Left ventricle myocardium inferior (tissue), 1 donor: ENCODE results near the gene GPR180. TPM values are rescaled to one million over a fixed set of nuclear protein-coding genes. Genes with fewer than 3 reads are reported as not detected.

Experiments
- DNase-seq: peaks from one replicate; pipeline ENCODE4 v3.0.0-alpha.2; 2020
- H3K27ac ChIP-seq: fragments of 200-600 bp; replicated peaks from 2 replicates; pipeline ENCODE4 v1.8.0; 2021
- H3K27me3 ChIP-seq: fragments of 200-600 bp; 2 replicates; pipeline ENCODE4 v1.8.0; 2021; ENCODE audit warnings: low read depth
- H3K36me3 ChIP-seq: fragments of 200-600 bp; 2 replicates; pipeline ENCODE4 v1.8.0; 2021
- H3K4me1 ChIP-seq: fragments of 200-600 bp; 2 replicates; pipeline ENCODE4 v1.8.0; 2021
- H3K4me3 ChIP-seq: fragments of 200-600 bp; 2 replicates; pipeline ENCODE4 v1.8.0; 2021; ENCODE audit warnings: mild to moderate bottlenecking, moderate library complexity
- H3K9me3 ChIP-seq: fragments of 200-600 bp; replicated peaks from 2 replicates; pipeline ENCODE4 v1.8.0; 2021
- CTCF ChIP-seq: fragments of 200-600 bp; IDR thresholded peaks from 2 replicates; pipeline ENCODE4 v1.8.0; 2021; ENCODE audit warnings: antibody characterized with exemption, mild to moderate bottlenecking, borderline replicate concordance
- intact Hi-C: fragments of 100-400 bp; cut with micrococcal nuclease; formaldehyde crosslinking; loops from one replicate; pipeline ENCODE4 v1.11.0; 2022
- total RNA-seq: library from RNA; stranded (reverse); fragmentation: NEBNext Ultra II Directional; extraction: Animal tissue kit (Norgen Biotek cat#: 25700); gene quantifications from one replicate; pipeline ENCODE4 v1.2.1, GENCODE V29; 2021
- donor health status: DM: no; HTN: yes; CAD: no; lungs with severe emphysema.

Gene GPR180
- total RNA-seq, 1 donor from 2014 or later = 3.6 TPM

GRCh38 chr13:94567581-94567980 is 34.1 kb upstream of the GPR180 start:
- Histone ChIP-seq H3K4me1 (no peaks in the 10 kb centered on the region), H3K36me3 (peaks cover 26% of the 10 kb centered on the region), H3K27ac (no peak overlapping the region), H3K4me3 (no peak overlapping the region), H3K9me3 (no peaks in the 10 kb centered on the region), H3K27me3 (no peaks in the 10 kb centered on the region)
- intact Hi-C loops = no loop called here
- TF ChIP-seq CTCF = no peak
- no peak for DNase-seq

DNA sequence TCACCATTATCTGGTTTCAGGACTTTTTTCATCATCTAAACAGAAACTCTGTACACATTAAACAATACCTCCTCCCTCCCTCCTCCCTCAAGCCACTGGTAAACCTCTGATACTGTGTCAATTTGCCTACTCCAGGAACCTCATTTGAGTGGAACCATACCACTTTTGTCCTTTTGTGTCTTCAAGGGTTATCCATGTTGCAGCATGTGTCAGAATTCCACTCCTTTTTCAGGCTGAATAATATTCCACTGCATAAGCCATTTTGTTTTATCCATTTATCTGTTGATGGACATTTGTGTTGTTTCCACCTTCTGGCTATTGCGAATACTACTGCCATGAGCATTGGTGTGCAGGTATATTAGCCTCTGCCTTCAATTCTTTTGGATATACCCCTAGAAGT is 33.2 kb upstream of the GPR180 start:
- Histone ChIP-seq H3K4me3 (no peak overlapping the region), H3K9me3 (no peaks in the 10 kb centered on the region), H3K27ac (no peak overlapping the region), H3K36me3 (peaks cover 35% of the 10 kb centered on the region), H3K27me3 (no peaks in the 10 kb centered on the region), H3K4me1 (no peaks in the 10 kb centered on the region)
- no peak for TF ChIP-seq CTCF
- intact Hi-C loops = no loop called here
- no peak for DNase-seq

- intact Hi-C loops = no loop called here
- Histone ChIP-seq H3K4me1 (no peaks in the 10 kb centered on the region), H3K27me3 (no peaks in the 10 kb centered on the region), H3K36me3 (peaks cover 46% of the 10 kb centered on the region), H3K27ac (no peak overlapping the region), H3K9me3 (no peaks in the 10 kb centered on the region), H3K4me3 (no peak overlapping the region)
- no peak for TF ChIP-seq CTCF
- DNase-seq = no peak
Observed at GRCh38 chr13:94569615-94570014, 32.0 kb upstream of the GPR180 start.

DNA sequence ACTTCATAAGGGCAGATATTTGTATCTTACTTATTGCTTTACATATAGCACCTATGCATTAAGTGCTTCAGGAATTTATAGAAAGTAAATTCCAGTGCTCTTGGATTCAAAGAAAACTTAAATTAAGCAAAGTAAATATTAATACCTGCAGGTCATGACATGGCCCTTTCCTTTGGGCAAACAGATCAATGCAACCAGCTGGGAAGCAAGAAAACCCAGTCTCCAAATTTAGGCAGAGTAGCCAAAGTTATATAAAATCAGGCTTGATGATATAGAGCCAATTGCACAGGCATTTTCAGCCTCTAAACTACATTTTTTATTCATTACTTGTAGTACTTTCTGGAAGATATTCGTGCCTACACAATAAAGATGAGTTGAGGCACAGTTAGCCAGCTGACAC is 22.6 kb upstream of the GPR180 start:
- DNase-seq = no peak
- no peak overlapping the region for H3K27ac ChIP-seq
- no peaks in the 10 kb centered on the region for H3K27me3 ChIP-seq
- TF ChIP-seq CTCF = no peak
- H3K4me3 ChIP-seq = no peak overlapping the region
- H3K9me3 ChIP-seq = no peaks in the 10 kb centered on the region
- intact Hi-C loops = no loop called here
- peaks cover 100% of the 10 kb centered on the region for H3K36me3 ChIP-seq
- no peaks in the 10 kb centered on the region for H3K4me1 ChIP-seq

DNA sequence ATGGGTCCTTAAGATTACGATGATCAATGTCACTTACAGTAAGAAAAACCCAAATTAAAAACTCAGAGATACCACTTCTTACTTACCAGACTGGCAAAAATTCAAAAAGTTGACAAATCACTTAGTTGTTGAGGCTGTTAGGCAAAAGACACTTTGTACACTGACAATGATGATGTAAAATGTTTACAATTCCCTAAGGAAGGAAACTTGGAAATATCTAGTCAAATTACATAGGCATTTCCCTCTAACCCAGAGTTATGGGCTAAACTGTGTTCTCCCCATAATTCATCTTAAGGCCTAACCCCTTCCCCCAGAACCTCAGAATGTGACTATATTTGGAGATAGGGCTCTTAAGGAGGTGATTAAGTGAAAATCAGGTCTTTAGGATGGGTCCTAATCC is 17.7 kb upstream of the GPR180 start:
- Histone ChIP-seq H3K27me3 (no peaks in the 10 kb centered on the region), H3K36me3 (peaks cover 74% of the 10 kb centered on the region), H3K4me1 (no peaks in the 10 kb centered on the region), H3K9me3 (no peaks in the 10 kb centered on the region), H3K27ac (no peak overlapping the region), H3K4me3 (no peak overlapping the region)
- no peak for TF ChIP-seq CTCF
- intact Hi-C loops = no loop called here
- DNase-seq = no peak

DNA sequence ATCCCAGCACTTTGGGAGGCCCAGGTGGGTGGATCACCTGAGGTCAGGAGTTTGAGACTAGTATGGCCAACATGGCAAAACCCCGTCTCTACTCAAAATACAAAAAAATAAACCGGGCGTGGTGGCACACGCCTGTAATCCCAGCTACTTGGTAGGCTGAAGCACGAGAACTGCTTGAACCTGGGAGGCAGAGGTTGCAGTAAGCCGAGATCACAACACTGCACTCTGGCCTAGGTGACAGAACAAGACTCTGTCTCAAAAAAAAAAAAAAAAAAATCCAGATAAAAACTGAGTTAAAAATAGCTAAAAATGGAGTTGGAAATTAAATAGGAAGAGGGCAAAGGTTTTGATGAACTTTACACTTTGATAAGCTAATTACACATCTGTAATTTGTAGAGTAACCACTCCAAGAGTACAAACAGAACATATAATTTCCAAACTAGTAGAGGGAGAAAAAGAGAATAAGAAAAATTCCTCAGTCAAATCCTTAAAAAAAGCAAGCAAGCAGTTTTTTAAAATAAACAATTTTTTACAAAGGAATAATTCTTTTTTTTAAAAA is 16.0 kb upstream of the GPR180 start:
- no peak for DNase-seq
- TF ChIP-seq CTCF = no peak
- Histone ChIP-seq H3K4me1 (no peaks in the 10 kb centered on the region), H3K4me3 (no peak overlapping the region), H3K27ac (no peak overlapping the region), H3K36me3 (peaks cover 57% of the 10 kb centered on the region), H3K9me3 (no peaks in the 10 kb centered on the region), H3K27me3 (no peaks in the 10 kb centered on the region)
- intact Hi-C loops = no loop called here
